Panc1 (cell line): ENCODE data around the gene SAMD9L. TPM values are rescaled to one million over a fixed set of nuclear protein-coding genes. Genes with fewer than 3 reads are reported as not detected.

Source experiments
- ATAC-seq: fragments of 200-7000 bp; cut with Tn5 transposase; 2 replicates; pipeline ENCODE4 v1.9.1; 2020; ENCODE audit warnings: mild to moderate bottlenecking, moderate library complexity
- Bru-seq: library from RNA; stranded (reverse); fragments of 400-500 nt; gene quantifications from one replicate; lab custom pipeline; 2021; lab: Mats Ljungman, UMichigan
- BruChase-seq, 2 experiments: library from RNA; stranded (reverse); fragments of 400-500 nt; gene quantifications; one replicate each; lab custom pipeline; 2021; lab: Mats Ljungman, UMichigan
- BruUV-seq: library from RNA; stranded (reverse); fragments of 400-500 nt; replicated peaks from 2 replicates; lab custom pipeline; 2021; lab: Mats Ljungman, UMichigan
- CTCF ChIA-PET: fragments of 300-600 bp; sonication (Branson Sonifier 250); formaldehyde crosslinking; loops from one replicate; lab custom pipeline; 2022; ENCODE audit warnings: antibody characterized with exemption; lab: Charles Lee
- POLR2A ChIA-PET: fragments of 300-600 bp; sonication (Branson Sonifier 250); formaldehyde crosslinking; loops from one replicate; lab custom pipeline; 2022; ENCODE audit warnings: antibody characterized with exemption; lab: Charles Lee
- DNase-seq: peaks from one replicate; pipeline ENCODE4 v3.0.0-alpha.2; 2010; ENCODE audit warnings: low read depth, low spot score
- H3K27ac ChIP-seq: 2 replicates; pipeline ENCODE4 v1.5.1; 2011; ENCODE audit warnings: mild to moderate bottlenecking, low read length, inconsistent platforms
- H3K27me3 ChIP-seq: fragments of 200-500 bp; sonication (Bioruptor generic); 2 replicates; pipeline ENCODE4 v1.6.0; 2014; ENCODE audit warnings: low read length, inconsistent platforms; ENCODE audit not compliant: control insufficient read depth, insufficient read depth
- H3K36me3 ChIP-seq: fragments of 200-500 bp; sonication (Bioruptor generic); 2 replicates; pipeline ENCODE4 v1.5.1; 2014; ENCODE audit warnings: inconsistent platforms, mild to moderate bottlenecking, low read length, moderate library complexity; ENCODE audit not compliant: control insufficient read depth, insufficient read depth
- H3K4me1 ChIP-seq: 2 replicates; pipeline ENCODE4 v1.5.1; 2011; ENCODE audit warnings: inconsistent platforms, mild to moderate bottlenecking, low read length, moderate library complexity; ENCODE audit not compliant: control insufficient read depth, insufficient read depth
- H3K4me3 ChIP-seq, 2 experiments: 2 replicates each; pipeline ENCODE4 v1.5.1; 2011 to 2012; ENCODE audit warnings: low read depth in 2 of 2, low read length in 2 of 2, mild to moderate bottlenecking in 2 of 2, inconsistent platforms in 1 of 2, moderate library complexity in 1 of 2
- H3K9me3 ChIP-seq: fragments of 200-500 bp; sonication (Bioruptor generic); 2 replicates; pipeline ENCODE4 v1.5.1; 2014; ENCODE audit warnings: low read depth, mild to moderate bottlenecking, inconsistent platforms, low read length, moderate library complexity; ENCODE audit not compliant: control insufficient read depth, insufficient read depth
- POLR2AphosphoS5 ChIP-seq: IDR thresholded peaks from 2 replicates; pipeline ENCODE4 v1.6.1; 2012; ENCODE audit warnings: mild to moderate bottlenecking, low read depth, low read length, moderate library complexity
- SIN3A ChIP-seq: IDR thresholded peaks from 2 replicates; pipeline ENCODE4 v1.6.1; 2012; ENCODE audit warnings: low read depth, mild to moderate bottlenecking, low read length, moderate library complexity, borderline replicate concordance; ENCODE audit not compliant: insufficient read depth
- TCF7L2 ChIP-seq: IDR thresholded peaks from 2 replicates; pipeline ENCODE4 v1.6.1; 2011; ENCODE audit warnings: mild to moderate bottlenecking, low read depth, low read length, inconsistent platforms
- in situ Hi-C: cut with HindIII; loops from 2 replicates; pipeline ENCODE4 v1.10.0; 2016; ENCODE audit warnings: low sequenced_read_pairs, low pct_unique_long_range_greater_than_20kb
- intact Hi-C: fragments of 100-400 bp; cut with micrococcal nuclease; formaldehyde crosslinking; loops from one replicate; pipeline ENCODE4 v1.10.0; 2022; ENCODE audit not compliant: unreplicated experiment
- long read RNA-seq: library from polyadenylated mRNA; unstranded; transcript quantifications from one replicate; pipeline ENCODE4 v2.0.0, GENCODE V29; 2021; ENCODE audit not compliant: unreplicated experiment
- polyA plus RNA-seq: library from polyadenylated mRNA; unstranded; fragments of >200 nt; gene quantifications from one replicate; pipeline ENCODE4 v1.2.1, GENCODE V29; 2012; ENCODE audit warnings: missing spikeins; ENCODE audit not compliant: insufficient read length
- total RNA-seq: library from RNA; stranded (reverse); gene quantifications from one replicate; pipeline ENCODE4 v1.2.1, GENCODE V29; 2021; ENCODE audit not compliant: unreplicated experiment
- TF ChIP-seq, protein P1 (sequence below): fragments of 450-650 bp; IDR thresholded peaks from 2 replicates; pipeline ENCODE4 v1.5.1; 2017; ENCODE audit warnings: mild to moderate bottlenecking
- TF ChIP-seq, protein P2 (sequence below), 2 experiments: IDR thresholded peaks; 2 replicates each; pipeline ENCODE4 v1.6.1; 2011 to 2012; ENCODE audit warnings: low read depth in 2 of 2, control low read depth in 1 of 2, low read length in 1 of 2, mild to moderate bottlenecking in 1 of 2, moderate library complexity in 1 of 2; ENCODE audit not compliant: insufficient read depth in 1 of 2

The SAMD9L gene
- total RNA-seq (1.3 TPM), Bru-seq, nascent RNA (percentile 29 among the genes with signal in this experiment), BruChase-seq, experiment 1, labeled RNA remaining after a 2-hour chase (percentile 41 among the genes with signal in this experiment), BruChase-seq, experiment 2, labeled RNA remaining after a 6-hour chase (percentile 48 among the genes with signal in this experiment)
- 0.19 TPM for polyA plus RNA-seq
- long read RNA-seq, partial matches to known transcripts, result 0 of 1 reads
- long read RNA-seq, other reads (novel, unspliced or antisense), result 1 of 1 reads

DNA sequence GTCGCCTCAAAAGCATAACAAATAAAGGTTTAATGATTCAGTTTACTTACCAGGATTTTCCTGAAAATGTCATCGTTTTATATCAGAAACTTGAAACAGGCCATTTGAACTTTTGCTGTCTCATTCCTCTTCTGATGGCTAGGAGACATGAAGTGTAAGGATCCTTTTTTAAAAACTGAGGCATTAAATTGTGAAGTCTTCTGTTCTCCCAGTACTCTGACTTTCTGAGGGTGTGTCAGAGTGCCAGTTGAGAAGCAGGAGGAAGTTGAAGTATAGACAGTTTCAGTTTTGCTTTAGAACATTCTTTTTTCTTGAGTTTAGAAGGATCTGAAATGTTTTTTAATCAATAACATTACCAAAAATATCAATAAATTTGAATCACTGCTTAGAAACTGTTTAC lies at the start of gene SAMD9L:
TSS of gene SAMD9L (minus strand) at position 242 of the 400 bp plus-strand sequence. CDS start 12,414 bp downstream, outside the sequence.
- ATAC-seq, result no peak

DNA sequence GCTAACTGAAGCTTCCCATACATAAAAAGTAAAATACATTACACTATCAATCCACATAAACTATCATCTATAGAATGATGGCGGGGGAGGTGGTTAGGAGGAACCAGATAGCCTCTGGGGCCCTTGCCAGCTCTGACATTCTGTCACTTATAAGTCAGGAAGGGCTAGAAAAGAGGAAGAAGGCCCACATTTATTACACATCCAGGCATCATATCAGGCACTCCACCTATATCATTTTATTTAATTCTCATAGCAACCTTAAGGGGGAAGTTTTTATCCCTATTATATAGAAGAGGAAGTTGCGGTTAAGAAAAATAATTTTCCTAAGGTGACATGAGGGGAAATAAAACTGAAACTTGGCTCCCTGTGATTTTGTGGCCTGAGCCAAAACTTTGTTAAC lies 48.2 kb upstream of the SAMD9L start:
- Histone ChIP-seq H3K9me3 (no peaks in the 10 kb centered on the region), H3K27ac (no peak overlapping the region), H3K4me1 (no peaks in the 10 kb centered on the region), H3K36me3 (no peaks in the 10 kb centered on the region; the same call in 1 of the 2 replicates), H3K4me3 (no peak overlapping the region), H3K27me3 (peaks cover 4% of the 10 kb centered on the region; the same call in 1 of the 2 replicates)
- ChIA-PET CTCF (no interaction called here), POLR2A (no interaction called here)
- DNase-seq (no peak), ATAC-seq (no peak)
- TF ChIP-seq SIN3A, result no peak
- TF ChIP-seq TCF7L2, result no peak
- TF ChIP-seq, protein P1, sequence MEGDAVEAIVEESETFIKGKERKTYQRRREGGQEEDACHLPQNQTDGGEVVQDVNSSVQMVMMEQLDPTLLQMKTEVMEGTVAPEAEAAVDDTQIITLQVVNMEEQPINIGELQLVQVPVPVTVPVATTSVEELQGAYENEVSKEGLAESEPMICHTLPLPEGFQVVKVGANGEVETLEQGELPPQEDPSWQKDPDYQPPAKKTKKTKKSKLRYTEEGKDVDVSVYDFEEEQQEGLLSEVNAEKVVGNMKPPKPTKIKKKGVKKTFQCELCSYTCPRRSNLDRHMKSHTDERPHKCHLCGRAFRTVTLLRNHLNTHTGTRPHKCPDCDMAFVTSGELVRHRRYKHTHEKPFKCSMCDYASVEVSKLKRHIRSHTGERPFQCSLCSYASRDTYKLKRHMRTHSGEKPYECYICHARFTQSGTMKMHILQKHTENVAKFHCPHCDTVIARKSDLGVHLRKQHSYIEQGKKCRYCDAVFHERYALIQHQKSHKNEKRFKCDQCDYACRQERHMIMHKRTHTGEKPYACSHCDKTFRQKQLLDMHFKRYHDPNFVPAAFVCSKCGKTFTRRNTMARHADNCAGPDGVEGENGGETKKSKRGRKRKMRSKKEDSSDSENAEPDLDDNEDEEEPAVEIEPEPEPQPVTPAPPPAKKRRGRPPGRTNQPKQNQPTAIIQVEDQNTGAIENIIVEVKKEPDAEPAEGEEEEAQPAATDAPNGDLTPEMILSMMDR, result no peak
- TF ChIP-seq, protein P2, sequence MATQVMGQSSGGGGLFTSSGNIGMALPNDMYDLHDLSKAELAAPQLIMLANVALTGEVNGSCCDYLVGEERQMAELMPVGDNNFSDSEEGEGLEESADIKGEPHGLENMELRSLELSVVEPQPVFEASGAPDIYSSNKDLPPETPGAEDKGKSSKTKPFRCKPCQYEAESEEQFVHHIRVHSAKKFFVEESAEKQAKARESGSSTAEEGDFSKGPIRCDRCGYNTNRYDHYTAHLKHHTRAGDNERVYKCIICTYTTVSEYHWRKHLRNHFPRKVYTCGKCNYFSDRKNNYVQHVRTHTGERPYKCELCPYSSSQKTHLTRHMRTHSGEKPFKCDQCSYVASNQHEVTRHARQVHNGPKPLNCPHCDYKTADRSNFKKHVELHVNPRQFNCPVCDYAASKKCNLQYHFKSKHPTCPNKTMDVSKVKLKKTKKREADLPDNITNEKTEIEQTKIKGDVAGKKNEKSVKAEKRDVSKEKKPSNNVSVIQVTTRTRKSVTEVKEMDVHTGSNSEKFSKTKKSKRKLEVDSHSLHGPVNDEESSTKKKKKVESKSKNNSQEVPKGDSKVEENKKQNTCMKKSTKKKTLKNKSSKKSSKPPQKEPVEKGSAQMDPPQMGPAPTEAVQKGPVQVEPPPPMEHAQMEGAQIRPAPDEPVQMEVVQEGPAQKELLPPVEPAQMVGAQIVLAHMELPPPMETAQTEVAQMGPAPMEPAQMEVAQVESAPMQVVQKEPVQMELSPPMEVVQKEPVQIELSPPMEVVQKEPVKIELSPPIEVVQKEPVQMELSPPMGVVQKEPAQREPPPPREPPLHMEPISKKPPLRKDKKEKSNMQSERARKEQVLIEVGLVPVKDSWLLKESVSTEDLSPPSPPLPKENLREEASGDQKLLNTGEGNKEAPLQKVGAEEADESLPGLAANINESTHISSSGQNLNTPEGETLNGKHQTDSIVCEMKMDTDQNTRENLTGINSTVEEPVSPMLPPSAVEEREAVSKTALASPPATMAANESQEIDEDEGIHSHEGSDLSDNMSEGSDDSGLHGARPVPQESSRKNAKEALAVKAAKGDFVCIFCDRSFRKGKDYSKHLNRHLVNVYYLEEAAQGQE (IDR thresholded peaks at IDR 0.05; ENCODE audit: insufficient read depth in 1 of 2, low read depth in 2 of 2, low read length in 1 of 2), result no peak
- TF ChIP-seq POLR2AphosphoS5, result no peak
- intact Hi-C loops, result no loop called here
- in situ Hi-C loops, result no loop called here
- no TSS peak for BruUV-seq

More for the DNA sequence above, at the start of gene SAMD9L:
- in situ Hi-C loops, result no loop called here
- intact Hi-C loops, result no loop called here
- Histone ChIP-seq H3K27ac (no peak within 1 kb of the TSS; the same call in 1 of the 2 replicates), H3K4me1 (no peaks in the 10 kb centered on the region; the same call in 1 of the 2 replicates), H3K9me3 (no peaks in the 10 kb centered on the region), H3K4me3 (peak within 1 kb of the TSS; percentile 17 to 34; a peak in 3 of 4 replicates), H3K36me3 (no peaks in the 10 kb centered on the region), H3K27me3 (no peaks in the 10 kb centered on the region)
- DNase-seq, result no peak
- TF ChIP-seq, protein P1, result no peak
- TF ChIP-seq SIN3A (no peak), POLR2AphosphoS5 (no peak), TCF7L2 (no peak)
- TF ChIP-seq, protein P2 (IDR thresholded peaks at IDR 0.05; ENCODE audit: insufficient read depth in 1 of 2, low read depth in 2 of 2, low read length in 1 of 2), result no peak
- CTCF ChIA-PET, result no interaction called here
- no TSS peak for BruUV-seq
- POLR2A ChIA-PET, result no interaction called here
